IPS-20b (cell line): Measurements from ENCODE around the gene CRYGN.

Experiments
- H3K27ac ChIP-seq: one replicate; pipeline ENCODE4 v1.5.1; 2013; ENCODE audit warnings: low read length
- H3K27me3 ChIP-seq: 2 replicates; pipeline ENCODE4 v1.6.1; 2013; ENCODE audit warnings: mild to moderate bottlenecking, low read length, inconsistent platforms; ENCODE audit not compliant: insufficient read depth
- H3K36me3 ChIP-seq: 2 replicates; pipeline ENCODE4 v1.6.1; 2013; ENCODE audit warnings: low read depth, mild to moderate bottlenecking, inconsistent platforms, low read length, moderate library complexity; ENCODE audit not compliant: insufficient read depth
- H3K4me1 ChIP-seq: 2 replicates; pipeline ENCODE4 v1.6.1; 2013; ENCODE audit warnings: mild to moderate bottlenecking, control low read depth, inconsistent platforms, low read length, moderate library complexity; ENCODE audit not compliant: insufficient read depth
- H3K4me3 ChIP-seq: 2 replicates; pipeline ENCODE4 v1.5.1; 2013; ENCODE audit warnings: mild to moderate bottlenecking, low read length, inconsistent platforms
- H3K9ac ChIP-seq: 2 replicates; pipeline ENCODE4 v1.6.1; 2013; ENCODE audit warnings: low read depth, mild to moderate bottlenecking, inconsistent platforms, low read length, moderate library complexity
- H3K9me3 ChIP-seq: 2 replicates; pipeline ENCODE4 v1.6.1; 2013; ENCODE audit warnings: mild to moderate bottlenecking, low read depth, low read length, inconsistent platforms; ENCODE audit not compliant: insufficient read depth

CRYGN gene

GRCh38 chr7:151422212-151422611 lies 17.7 kb downstream of the CRYGN start:
- H3K4me3 ChIP-seq: no peak overlapping the region
- no peaks in the 10 kb centered on the region for H3K4me1 ChIP-seq
- no peak overlapping the region for H3K27ac ChIP-seq
- H3K9ac ChIP-seq: no peak overlapping the region
- peaks cover 6% of the 10 kb centered on the region; the same call in 1 of the 2 replicates for H3K9me3 ChIP-seq
- H3K27me3 ChIP-seq: peaks cover under 1% of the 10 kb centered on the region
- no peaks in the 10 kb centered on the region for H3K36me3 ChIP-seq

DNA sequence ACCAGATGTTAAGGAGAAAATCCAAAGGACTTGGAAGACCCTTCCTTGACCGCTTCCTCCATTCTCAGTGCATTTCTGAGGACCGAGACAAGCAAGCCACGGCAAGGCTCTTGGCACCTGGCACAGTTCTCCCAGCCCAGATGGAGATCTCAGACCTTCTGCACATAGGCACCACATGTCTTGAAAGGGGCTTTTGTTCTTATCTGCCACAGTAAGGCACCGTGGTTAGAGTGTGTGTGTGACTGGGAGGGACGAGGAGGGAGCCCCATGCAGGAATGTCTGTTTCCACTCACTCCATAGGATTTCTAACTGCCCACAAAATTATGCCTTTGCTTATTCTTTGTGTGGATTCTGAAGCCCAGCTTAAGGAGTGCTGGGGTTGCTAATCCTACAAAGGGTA lies 19.8 kb downstream of the CRYGN start:
- no peak overlapping the region for H3K4me3 ChIP-seq
- H3K36me3 ChIP-seq: no peaks in the 10 kb centered on the region
- no peak overlapping the region for H3K27ac ChIP-seq
- H3K4me1 ChIP-seq: peaks cover 3% of the 10 kb centered on the region; the same call in 1 of the 2 replicates
- H3K9ac ChIP-seq: no peak overlapping the region
- peaks cover 21% of the 10 kb centered on the region for H3K27me3 ChIP-seq
- H3K9me3 ChIP-seq: peaks cover 6% of the 10 kb centered on the region; the same call in 1 of the 2 replicates

GRCh38 chr7:151416941-151417315 lies 23.0 kb downstream of the CRYGN start:
- H3K4me3 ChIP-seq: no peak overlapping the region
- H3K9me3 ChIP-seq: peaks cover 6% of the 10 kb centered on the region; the same call in 1 of the 2 replicates
- no peak overlapping the region for H3K9ac ChIP-seq
- peaks cover 37% of the 10 kb centered on the region for H3K27me3 ChIP-seq
- no peaks in the 10 kb centered on the region for H3K36me3 ChIP-seq
- H3K4me1 ChIP-seq: peaks cover 3% of the 10 kb centered on the region; the same call in 1 of the 2 replicates
- H3K27ac ChIP-seq: no peak overlapping the region

DNA sequence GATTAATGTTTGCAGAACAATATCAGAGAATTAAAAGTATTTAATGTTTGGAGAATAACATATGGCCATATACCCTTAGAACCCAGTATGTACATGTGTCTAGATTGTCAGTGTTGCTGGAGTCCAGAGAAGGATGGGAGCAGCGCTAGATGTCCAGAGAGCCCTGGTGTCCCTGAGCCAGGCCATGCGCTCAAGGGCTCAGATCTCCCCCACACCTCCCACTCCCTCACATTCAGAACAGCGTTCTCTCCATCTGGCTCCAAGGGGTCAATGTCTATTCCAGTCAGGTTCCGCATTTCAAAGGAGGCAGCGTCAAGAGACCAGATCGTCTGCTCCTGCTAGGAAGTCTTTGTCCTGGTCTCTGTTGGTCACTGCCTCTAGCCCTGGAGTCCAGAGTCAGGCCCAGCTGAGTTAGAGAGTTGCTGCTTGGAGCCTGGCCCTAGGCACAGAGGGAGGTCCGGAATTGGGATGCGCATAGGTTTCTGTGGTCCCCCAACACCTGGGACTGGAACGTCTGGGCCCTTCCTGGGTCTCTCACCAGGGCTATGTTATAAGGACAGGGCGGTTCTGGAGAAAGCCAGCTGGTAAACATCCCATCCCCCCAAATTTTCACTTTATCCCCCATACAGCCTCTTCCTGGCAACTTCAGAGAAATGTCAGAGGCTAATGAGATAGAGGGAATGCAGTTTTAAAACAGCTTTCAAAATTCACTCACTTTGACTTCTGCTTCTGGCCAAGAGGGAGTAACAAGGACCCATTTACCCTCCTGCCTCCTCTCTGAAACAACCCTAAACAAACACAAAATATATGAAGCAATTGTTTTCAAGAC lies 23.6 kb downstream of the CRYGN start:
- no peak overlapping the region for H3K4me3 ChIP-seq
- peaks cover 6% of the 10 kb centered on the region; the same call in 1 of the 2 replicates for H3K9me3 ChIP-seq
- H3K36me3 ChIP-seq: no peaks in the 10 kb centered on the region
- H3K27me3 ChIP-seq: peaks cover 43% of the 10 kb centered on the region
- H3K9ac ChIP-seq: no peak overlapping the region
- no peak overlapping the region for H3K27ac ChIP-seq
- H3K4me1 ChIP-seq: peaks cover 5% of the 10 kb centered on the region; the same call in 1 of the 2 replicates

GRCh38 chr7:151415375-151416105 lies 24.4 kb downstream of the CRYGN start:
- H3K4me1 ChIP-seq: peaks cover 12% of the 10 kb centered on the region; the same call in 1 of the 2 replicates
- H3K27me3 ChIP-seq: peaks cover 51% of the 10 kb centered on the region
- no peak overlapping the region for H3K27ac ChIP-seq

DNA sequence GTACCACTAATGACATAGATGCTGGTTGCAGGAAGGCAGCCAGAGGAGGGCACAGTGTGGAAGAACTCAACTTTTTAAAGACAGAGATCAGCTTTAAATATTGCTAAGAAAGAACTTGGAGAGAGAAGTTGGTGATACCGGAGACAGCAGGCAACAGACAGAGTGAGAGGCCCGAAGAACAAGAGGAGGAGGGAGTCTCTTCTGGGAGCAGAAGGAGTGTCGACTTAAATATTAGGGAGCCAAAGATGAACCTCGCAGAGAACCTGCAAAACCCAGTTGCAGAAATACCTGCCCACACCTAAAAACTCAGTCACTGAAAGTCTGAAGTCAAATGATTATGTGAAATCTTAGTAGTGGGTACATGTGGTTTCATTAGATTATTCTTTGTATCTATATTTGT lies 26.7 kb downstream of the CRYGN start:
- H3K9me3 ChIP-seq: no peaks in the 10 kb centered on the region
- H3K9ac ChIP-seq: no peak overlapping the region
- no peak overlapping the region for H3K27ac ChIP-seq
- H3K4me3 ChIP-seq: no peak overlapping the region
- no peaks in the 10 kb centered on the region for H3K36me3 ChIP-seq
- H3K4me1 ChIP-seq: peaks cover 12% of the 10 kb centered on the region; the same call in 1 of the 2 replicates
- peaks cover 64% of the 10 kb centered on the region for H3K27me3 ChIP-seq

More at GRCh38 chr7:151415375-151416105, 24.4 kb downstream of the CRYGN start:
- H3K36me3 ChIP-seq: no peaks in the 10 kb centered on the region
- H3K9me3 ChIP-seq: peaks cover 6% of the 10 kb centered on the region; the same call in 1 of the 2 replicates
- H3K9ac ChIP-seq: no peak overlapping the region
- no peak overlapping the region for H3K4me3 ChIP-seq

GRCh38 chr7:151412318-151412717 lies 27.6 kb downstream of the CRYGN start:
- Histone ChIP-seq H3K4me3 (no peak overlapping the region), H3K36me3 (no peaks in the 10 kb centered on the region), H3K4me1 (peaks cover 12% of the 10 kb centered on the region; the same call in 1 of the 2 replicates), H3K9ac (no peak overlapping the region), H3K27ac (no peak overlapping the region), H3K27me3 (peaks cover 64% of the 10 kb centered on the region), H3K9me3 (no peaks in the 10 kb centered on the region)

DNA sequence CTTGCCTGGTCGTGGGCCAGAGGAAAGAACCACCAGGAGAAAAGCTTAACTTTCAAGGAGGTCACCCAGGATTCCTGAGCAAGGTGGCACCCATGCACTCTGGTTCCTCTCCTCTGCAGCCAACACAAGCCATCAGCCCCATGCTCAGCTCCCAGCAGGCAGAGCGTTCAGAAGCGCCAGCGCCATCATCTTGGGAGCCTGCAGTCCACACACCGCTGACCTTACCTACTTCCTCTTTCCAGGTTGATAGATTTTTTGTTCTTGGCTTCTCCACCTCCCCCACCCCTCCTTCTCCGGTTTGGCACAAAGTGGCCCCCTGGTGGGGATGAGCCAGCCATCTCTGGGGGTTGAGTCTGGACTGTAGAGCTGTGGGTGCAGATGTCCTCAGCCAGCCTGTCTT lies 28.4 kb downstream of the CRYGN start:
- H3K4me3 ChIP-seq: no peak overlapping the region
- H3K4me1 ChIP-seq: peaks cover 12% of the 10 kb centered on the region; the same call in 1 of the 2 replicates
- H3K27me3 ChIP-seq: peaks cover 57% of the 10 kb centered on the region
- no peak overlapping the region for H3K27ac ChIP-seq
- H3K9me3 ChIP-seq: no peaks in the 10 kb centered on the region
- H3K36me3 ChIP-seq: peaks cover 6% of the 10 kb centered on the region; the same call in 1 of the 2 replicates
- no peak overlapping the region for H3K9ac ChIP-seq

DNA sequence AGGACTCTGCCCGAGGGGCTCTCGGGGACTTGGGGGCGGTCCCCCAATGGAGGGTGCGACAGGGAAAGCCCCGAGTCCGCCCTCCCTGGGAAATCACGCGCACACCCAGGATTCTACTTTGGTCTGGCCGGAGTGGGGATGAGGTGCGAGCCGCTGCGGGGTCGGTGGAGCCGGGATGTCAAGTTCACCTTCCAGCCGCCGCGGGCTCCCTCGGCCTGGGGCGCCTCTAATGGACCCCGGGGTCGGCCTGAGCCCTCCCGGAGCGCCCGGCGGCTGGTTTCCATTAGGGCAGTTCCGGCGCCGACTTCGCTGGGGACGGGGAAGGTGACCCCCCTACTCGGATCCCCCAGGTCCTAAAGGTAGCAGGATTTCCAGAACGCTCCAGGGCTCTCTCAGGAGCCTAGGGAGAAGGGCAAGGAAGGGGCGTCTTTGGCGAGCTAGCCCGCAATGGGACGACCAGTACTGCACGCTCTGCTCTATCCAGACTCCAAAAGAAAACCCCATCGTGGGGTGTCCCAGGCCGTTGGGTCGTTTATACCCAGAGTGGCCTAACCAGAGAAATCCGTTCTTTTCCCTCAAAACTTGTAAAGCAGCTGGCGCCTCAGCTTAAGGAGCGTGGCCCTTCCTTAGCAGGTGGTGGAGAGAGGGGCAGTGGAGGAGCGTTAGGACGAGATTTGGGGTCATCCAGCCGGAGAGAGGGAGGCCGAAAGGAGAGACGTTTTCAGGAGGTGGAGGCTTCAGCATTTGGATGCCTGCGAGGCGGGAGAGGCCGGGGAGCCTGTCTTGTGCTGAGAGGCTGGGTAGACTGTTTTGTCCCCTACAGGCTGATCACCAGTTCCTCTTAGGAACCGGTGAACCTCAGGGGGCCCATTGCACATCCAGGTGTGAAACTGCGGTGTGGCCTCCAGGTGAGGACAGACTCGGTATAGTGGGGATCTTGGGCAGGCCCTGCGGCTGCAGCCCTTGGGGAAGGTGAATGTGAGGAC lies 29.2 kb downstream of the CRYGN start:
- Histone ChIP-seq H3K27me3 (peaks cover 48% of the 10 kb centered on the region), H3K27ac (no peak overlapping the region), H3K4me1 (peaks cover 9% of the 10 kb centered on the region; the same call in 1 of the 2 replicates), H3K36me3 (peaks cover 7% of the 10 kb centered on the region; the same call in 1 of the 2 replicates), H3K9me3 (no peaks in the 10 kb centered on the region), H3K9ac (peak overlapping the region; percentile 87), H3K4me3 (peak overlapping the region; percentile 88)

DNA sequence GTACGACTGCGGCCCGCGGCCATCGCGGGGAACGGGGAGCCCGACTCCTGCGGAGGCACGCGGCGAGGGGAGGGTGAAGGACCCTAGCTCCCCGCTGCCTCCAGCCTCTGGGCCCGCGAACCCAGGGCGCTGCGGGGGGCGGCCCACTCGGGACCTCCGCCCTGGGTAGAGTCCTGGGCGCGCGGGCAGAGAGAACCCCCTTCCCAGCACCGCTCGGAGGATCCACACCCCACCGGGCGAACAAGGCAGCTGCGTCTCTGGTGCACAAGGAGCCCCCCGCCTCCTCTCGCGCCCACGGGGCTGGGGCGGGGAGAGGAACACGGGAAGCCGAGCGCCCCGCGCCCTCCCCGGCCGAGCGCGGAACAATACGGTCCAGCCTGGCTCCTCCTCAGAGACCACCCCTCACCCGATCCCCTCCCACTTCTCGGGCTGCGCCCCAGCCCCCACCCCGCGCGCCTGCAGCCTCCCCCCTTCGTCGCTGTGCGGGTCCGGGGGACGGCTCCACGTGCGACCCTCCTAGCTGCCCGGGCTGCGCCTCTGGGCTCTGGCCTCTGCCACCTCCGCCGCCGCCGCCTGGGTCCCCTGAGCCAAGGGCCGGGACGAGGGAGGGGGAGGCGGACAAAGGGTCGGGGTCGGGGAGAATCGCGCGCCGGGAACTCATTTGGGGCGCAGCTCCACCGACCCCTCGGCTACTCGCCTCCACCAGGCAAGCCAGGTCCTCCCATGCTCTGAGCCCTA lies 30.1 kb downstream of the CRYGN start, which contains the start of gene WDR86:
WDR86 (minus strand) TSS at position 372 of the 738 bp plus-strand sequence. CDS start 449 bp downstream, outside the sequence.
- Histone ChIP-seq H3K27me3 (peaks cover 42% of the 10 kb centered on the region), H3K4me3 (peak within 1 kb of the TSS; percentile 88), H3K9ac (peak within 1 kb of the TSS; percentile 87), H3K27ac (no peak within 1 kb of the TSS), H3K36me3 (peaks cover 7% of the 10 kb centered on the region; the same call in 1 of the 2 replicates), H3K4me1 (peaks cover 9% of the 10 kb centered on the region; the same call in 1 of the 2 replicates), H3K9me3 (no peaks in the 10 kb centered on the region)
